ENCODE results near the gene CHRNE. TPM values are rescaled to one million over a fixed set of nuclear protein-coding genes. Genes with fewer than 3 reads are reported as not detected.

The CHRNE gene
- polyA plus RNA-seq, 1 donor from 2014 or later = 0.25 TPM

- H3K4me2 ChIP-seq (ENCODE audit: low read length) = no peak overlapping the region
- no peaks in the 10 kb centered on the region for H3K9me2 ChIP-seq (ENCODE audit: insufficient read depth, low read length)
- H2AFZ ChIP-seq (ENCODE audit: low read depth, low read length) = no peak overlapping the region
- H3F3A ChIP-seq (ENCODE audit: insufficient read depth, low read length, poor library complexity, severe bottlenecking) = no peaks in the 10 kb centered on the region
- H3K9me3 ChIP-seq (ENCODE audit: low read length) = no peaks in the 10 kb centered on the region
- H3K36me3 ChIP-seq (ENCODE audit: insufficient read depth, low read length) = no peaks in the 10 kb centered on the region
- H3K9ac ChIP-seq (ENCODE audit: low read length) = no peak overlapping the region
- TF ChIP-seq, protein P1, sequence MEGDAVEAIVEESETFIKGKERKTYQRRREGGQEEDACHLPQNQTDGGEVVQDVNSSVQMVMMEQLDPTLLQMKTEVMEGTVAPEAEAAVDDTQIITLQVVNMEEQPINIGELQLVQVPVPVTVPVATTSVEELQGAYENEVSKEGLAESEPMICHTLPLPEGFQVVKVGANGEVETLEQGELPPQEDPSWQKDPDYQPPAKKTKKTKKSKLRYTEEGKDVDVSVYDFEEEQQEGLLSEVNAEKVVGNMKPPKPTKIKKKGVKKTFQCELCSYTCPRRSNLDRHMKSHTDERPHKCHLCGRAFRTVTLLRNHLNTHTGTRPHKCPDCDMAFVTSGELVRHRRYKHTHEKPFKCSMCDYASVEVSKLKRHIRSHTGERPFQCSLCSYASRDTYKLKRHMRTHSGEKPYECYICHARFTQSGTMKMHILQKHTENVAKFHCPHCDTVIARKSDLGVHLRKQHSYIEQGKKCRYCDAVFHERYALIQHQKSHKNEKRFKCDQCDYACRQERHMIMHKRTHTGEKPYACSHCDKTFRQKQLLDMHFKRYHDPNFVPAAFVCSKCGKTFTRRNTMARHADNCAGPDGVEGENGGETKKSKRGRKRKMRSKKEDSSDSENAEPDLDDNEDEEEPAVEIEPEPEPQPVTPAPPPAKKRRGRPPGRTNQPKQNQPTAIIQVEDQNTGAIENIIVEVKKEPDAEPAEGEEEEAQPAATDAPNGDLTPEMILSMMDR (IDR thresholded peaks at IDR 0.05; ENCODE audit: poor library complexity, severe bottlenecking) = no peak
- H4K20me1 ChIP-seq (ENCODE audit: insufficient read depth) = no peaks in the 10 kb centered on the region
- no peaks in the 10 kb centered on the region for H3K27me3 ChIP-seq (ENCODE audit: insufficient read depth, low read depth, low read length)
- peaks cover 17% of the 10 kb centered on the region for H3K79me2 ChIP-seq (replicated peaks; ENCODE audit: insufficient read depth, low read length)
- H3K27ac ChIP-seq (ENCODE audit: low read length) = no peak overlapping the region
- H3K4me3 ChIP-seq (ENCODE audit: low read length) = no peak overlapping the region
These were observed 41.3 kb upstream of the CHRNE start for GRCh38 chr17:4944163-4944553.

- Histone ChIP-seq H3K9me3 (ENCODE audit: low read length) (no peaks in the 10 kb centered on the region), H3K27ac (ENCODE audit: low read length) (no peak overlapping the region), H3K9ac (ENCODE audit: low read length) (no peak overlapping the region), H3F3A (ENCODE audit: insufficient read depth, low read length, poor library complexity, severe bottlenecking) (no peaks in the 10 kb centered on the region), H3K4me2 (ENCODE audit: low read length) (no peak overlapping the region), H3K27me3 (ENCODE audit: insufficient read depth, low read depth, low read length) (no peaks in the 10 kb centered on the region), H2AFZ (ENCODE audit: low read depth, low read length) (no peak overlapping the region), H3K79me2 (replicated peaks; ENCODE audit: insufficient read depth, low read length) (peaks cover 25% of the 10 kb centered on the region), H4K20me1 (ENCODE audit: insufficient read depth) (no peaks in the 10 kb centered on the region), H3K36me3 (ENCODE audit: insufficient read depth, low read length) (no peaks in the 10 kb centered on the region), H3K4me3 (ENCODE audit: low read length) (no peak overlapping the region), H3K9me2 (ENCODE audit: insufficient read depth, low read length) (no peaks in the 10 kb centered on the region)
- no peak for TF ChIP-seq EZH2 (IDR thresholded peaks at IDR 0.05; ENCODE audit: borderline replicate concordance, insufficient read depth, low read length, poor library complexity, severe bottlenecking)
- no peak for TF ChIP-seq SMC3 (conservative IDR thresholded peaks at IDR 0.05; ENCODE audit: poor library complexity)
These were observed 40.0 kb upstream of the CHRNE start for GRCh38 chr17:4942760-4943508.

- Histone ChIP-seq H3K79me2 (replicated peaks; ENCODE audit: insufficient read depth, low read length) (peaks cover 23% of the 10 kb centered on the region), H3K27me3 (ENCODE audit: insufficient read depth, low read depth, low read length) (no peaks in the 10 kb centered on the region), H3K9me3 (ENCODE audit: low read length) (no peaks in the 10 kb centered on the region), H3K4me3 (ENCODE audit: low read length) (peak overlapping the region; percentile 83), H3K4me2 (ENCODE audit: low read length) (peak overlapping the region; percentile 86), H4K20me1 (ENCODE audit: insufficient read depth) (no peaks in the 10 kb centered on the region), H3K9me2 (ENCODE audit: insufficient read depth, low read length) (no peaks in the 10 kb centered on the region), H3K36me3 (ENCODE audit: insufficient read depth, low read length) (no peaks in the 10 kb centered on the region), H3K9ac (ENCODE audit: low read length) (peak overlapping the region; percentile 92), H2AFZ (ENCODE audit: low read depth, low read length) (no peak overlapping the region), H3K27ac (ENCODE audit: low read length) (peak overlapping the region; percentile 97), H3F3A (ENCODE audit: insufficient read depth, low read length, poor library complexity, severe bottlenecking) (no peaks in the 10 kb centered on the region)
- TF ChIP-seq TAF1 (IDR thresholded peaks at IDR 0.05; ENCODE audit: low read depth) = no peak
- TF ChIP-seq MXI1 (conservative IDR thresholded peaks at IDR 0.05; ENCODE audit: poor library complexity, severe bottlenecking) = no peak
- TF ChIP-seq EZH2 (IDR thresholded peaks at IDR 0.05; ENCODE audit: borderline replicate concordance, insufficient read depth, low read length, poor library complexity, severe bottlenecking) = no peak
- TF ChIP-seq SMC3 (conservative IDR thresholded peaks at IDR 0.05; ENCODE audit: poor library complexity) = no peak
- no peak for TF ChIP-seq EP300 (conservative IDR thresholded peaks at IDR 0.05; ENCODE audit: poor library complexity, severe bottlenecking)
- TF ChIP-seq, protein P1 (IDR thresholded peaks at IDR 0.05; ENCODE audit: poor library complexity, severe bottlenecking) = no peak
- TF ChIP-seq POLR2AphosphoS5 (IDR thresholded peaks at IDR 0.05) = no peak
- TF ChIP-seq, protein P2, sequence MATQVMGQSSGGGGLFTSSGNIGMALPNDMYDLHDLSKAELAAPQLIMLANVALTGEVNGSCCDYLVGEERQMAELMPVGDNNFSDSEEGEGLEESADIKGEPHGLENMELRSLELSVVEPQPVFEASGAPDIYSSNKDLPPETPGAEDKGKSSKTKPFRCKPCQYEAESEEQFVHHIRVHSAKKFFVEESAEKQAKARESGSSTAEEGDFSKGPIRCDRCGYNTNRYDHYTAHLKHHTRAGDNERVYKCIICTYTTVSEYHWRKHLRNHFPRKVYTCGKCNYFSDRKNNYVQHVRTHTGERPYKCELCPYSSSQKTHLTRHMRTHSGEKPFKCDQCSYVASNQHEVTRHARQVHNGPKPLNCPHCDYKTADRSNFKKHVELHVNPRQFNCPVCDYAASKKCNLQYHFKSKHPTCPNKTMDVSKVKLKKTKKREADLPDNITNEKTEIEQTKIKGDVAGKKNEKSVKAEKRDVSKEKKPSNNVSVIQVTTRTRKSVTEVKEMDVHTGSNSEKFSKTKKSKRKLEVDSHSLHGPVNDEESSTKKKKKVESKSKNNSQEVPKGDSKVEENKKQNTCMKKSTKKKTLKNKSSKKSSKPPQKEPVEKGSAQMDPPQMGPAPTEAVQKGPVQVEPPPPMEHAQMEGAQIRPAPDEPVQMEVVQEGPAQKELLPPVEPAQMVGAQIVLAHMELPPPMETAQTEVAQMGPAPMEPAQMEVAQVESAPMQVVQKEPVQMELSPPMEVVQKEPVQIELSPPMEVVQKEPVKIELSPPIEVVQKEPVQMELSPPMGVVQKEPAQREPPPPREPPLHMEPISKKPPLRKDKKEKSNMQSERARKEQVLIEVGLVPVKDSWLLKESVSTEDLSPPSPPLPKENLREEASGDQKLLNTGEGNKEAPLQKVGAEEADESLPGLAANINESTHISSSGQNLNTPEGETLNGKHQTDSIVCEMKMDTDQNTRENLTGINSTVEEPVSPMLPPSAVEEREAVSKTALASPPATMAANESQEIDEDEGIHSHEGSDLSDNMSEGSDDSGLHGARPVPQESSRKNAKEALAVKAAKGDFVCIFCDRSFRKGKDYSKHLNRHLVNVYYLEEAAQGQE (IDR thresholded peaks at IDR 0.05; ENCODE audit: borderline replicate concordance) = no peak
- TF ChIP-seq RAD21 (conservative IDR thresholded peaks at IDR 0.05) = no peak
These were observed 38.4 kb upstream of the CHRNE start for GRCh38 chr17:4941319-4941610.

All from neural cell (in vitro differentiated cells).